Measurements from ENCODE around the gene HSPB8. TPM values are rescaled to one million over a fixed set of nuclear protein-coding genes. Genes with fewer than 3 reads are reported as not detected.

HSPB8 gene, protein sequence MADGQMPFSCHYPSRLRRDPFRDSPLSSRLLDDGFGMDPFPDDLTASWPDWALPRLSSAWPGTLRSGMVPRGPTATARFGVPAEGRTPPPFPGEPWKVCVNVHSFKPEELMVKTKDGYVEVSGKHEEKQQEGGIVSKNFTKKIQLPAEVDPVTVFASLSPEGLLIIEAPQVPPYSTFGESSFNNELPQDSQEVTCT
- polyA plus RNA-seq (2013, experiment 1 of 2; ENCODE audit: insufficient read length): 5.5 TPM
- 6.0 TPM for polyA plus RNA-seq (2013, experiment 2 of 2; ENCODE audit: insufficient read length)

DNA sequence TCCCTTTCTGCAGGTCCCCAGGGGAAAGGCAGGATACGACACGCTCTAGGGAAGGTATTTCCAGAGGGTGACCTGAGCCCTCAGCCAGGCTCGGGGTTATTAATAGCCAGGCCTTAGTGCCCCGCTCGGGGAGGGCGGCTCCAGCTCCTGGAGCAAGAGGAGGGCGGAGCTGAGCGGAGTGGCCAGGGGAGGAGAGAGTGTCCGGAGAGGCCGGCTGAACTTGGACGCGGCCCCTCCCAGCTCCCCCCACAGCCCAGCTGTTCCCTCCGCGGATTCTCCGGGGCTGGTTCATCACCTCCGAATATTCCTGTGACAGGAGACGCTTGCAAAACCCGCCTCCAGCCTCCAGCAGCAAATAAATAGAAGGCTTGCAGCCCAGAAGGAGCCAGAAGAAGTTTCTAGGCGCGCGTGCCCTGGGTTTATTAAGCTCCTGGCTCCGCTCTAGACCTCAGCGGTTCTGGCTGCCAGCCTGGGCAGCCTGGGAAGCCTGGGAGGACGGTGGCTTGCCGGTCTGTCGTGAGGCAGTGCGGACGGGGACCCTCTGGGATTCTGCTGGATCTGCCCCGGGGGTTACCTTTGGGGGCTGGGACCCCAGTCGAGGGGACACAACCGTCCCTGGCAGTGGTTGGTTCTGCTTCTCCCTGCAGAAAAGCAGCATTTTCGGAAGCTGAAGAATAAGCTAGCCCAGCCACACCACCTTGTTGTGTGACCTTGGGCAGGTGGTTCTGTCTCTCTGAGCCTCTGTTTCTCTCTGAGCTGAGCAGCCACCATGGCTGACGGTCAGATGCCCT lies at the start of gene HSPB8:
Gene HSPB8 (plus strand): TSS at position 388 of the 791 bp plus-strand sequence. CDS start 382 bp downstream, at position 770.
- peak; percentile 65 for DNase-seq

DNA sequence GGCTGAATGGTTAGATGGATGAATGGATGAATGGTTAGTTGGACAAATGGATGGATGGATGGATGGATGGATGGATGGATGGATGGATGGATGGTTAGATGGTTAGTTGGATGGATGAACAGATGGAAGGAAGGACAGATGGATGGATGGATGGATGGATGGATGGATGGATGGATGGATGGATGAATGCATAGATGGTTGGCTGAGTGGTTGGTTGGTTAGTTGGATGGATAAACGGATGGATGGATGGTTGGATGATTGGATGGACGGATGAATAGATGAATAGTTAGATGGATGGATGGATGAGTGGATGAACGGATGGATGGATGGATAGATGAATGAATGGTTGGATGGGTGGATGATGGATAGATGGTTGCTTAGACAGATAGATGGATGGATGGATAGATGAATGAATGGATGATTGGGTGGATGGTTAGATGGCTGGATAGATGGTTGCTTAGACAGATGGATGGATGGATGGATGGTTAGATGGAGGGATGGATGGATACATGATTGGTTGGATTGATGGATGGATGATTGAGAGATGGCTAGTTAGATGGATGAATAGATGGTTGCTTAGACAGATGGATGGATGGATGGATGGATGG lies 48.8 kb upstream of the HSPB8 start:
- no peak for DNase-seq

DNA sequence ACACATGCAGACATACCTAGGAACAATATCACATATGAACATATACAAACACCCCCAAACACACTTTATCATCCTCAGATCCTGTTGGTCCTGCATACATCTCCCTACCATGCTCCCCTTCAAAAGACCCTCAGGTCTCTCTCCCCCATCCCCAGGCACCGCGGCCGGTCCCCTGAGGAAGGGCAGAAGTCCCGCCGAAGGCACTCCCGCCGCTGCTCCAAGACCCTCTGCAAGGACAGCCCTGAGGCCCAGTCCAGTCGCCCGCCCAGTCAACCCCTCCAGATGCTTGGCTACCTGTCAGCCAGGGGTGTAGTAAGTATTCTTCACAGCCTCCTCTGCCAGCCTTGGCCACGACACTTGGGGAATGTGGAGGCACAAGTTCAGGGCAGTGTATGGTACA lies 48.2 kb upstream of the HSPB8 start:
- DNase-seq: no peak

DNA sequence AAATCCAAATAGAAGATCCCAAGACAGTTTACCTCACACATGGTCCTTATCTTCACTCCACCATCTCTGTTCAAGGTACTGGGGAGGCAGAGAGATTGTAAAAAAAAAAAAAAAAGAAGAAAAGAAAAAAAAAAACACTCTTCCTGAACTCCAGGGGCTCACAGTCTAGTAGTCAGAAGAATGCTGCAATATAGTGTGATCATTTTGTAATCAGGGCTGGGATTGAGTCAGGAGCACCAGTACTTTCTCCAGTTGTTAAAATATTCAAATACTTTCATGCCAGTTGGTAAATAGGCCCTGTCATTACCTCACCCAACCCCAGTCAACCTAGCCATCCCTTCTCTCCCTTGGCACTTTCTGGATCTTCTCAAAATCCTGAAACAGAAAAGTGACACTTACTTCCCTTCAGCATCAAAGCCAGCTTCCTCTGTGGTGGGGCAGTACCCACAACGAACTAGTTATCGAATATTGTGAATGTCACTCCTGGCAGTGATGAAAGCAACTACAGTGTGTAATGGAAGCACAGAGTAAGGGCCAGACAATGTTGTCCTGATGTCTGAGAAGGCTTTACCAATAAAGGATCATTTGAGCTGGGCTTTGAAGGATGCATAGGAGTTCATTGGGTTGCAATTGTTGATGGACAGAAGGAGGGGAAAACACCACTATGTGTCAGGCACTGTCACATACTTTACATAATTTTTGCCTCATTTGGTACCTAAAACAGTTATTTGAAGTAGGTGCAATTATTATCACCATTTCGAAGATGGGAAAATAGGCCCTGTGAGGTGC lies 44.3 kb upstream of the HSPB8 start:
- DNase-seq: no peak

DNA sequence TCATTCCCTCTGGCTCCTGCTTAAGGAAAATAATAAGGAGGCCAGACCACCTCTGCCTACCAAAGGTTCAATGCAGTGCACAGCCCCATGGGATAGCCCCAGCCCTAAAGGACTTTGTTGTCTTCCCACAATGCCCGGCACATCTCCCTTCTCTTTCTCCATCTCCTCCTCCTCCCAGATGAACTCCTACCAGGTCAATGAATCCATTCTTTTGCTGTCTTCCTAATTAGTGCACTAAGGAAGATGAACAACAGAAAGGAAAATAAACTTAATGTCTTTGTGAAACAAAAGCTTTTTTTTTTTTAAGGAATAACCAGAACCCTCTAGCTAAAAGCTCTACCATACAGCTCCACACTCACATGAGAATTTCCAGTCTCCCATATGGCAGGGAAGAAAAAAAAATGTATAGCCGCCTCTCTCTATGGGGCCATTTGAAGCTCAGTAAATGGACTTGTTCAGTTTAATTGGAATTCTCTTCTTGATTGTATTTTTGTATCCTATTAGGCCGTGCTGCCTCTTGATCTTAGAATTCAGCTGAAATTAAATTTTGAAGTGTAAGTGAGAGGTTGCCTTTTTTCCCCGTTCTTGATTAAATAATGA lies 41.8 kb upstream of the HSPB8 start:
- DNase-seq: no peak

DNA sequence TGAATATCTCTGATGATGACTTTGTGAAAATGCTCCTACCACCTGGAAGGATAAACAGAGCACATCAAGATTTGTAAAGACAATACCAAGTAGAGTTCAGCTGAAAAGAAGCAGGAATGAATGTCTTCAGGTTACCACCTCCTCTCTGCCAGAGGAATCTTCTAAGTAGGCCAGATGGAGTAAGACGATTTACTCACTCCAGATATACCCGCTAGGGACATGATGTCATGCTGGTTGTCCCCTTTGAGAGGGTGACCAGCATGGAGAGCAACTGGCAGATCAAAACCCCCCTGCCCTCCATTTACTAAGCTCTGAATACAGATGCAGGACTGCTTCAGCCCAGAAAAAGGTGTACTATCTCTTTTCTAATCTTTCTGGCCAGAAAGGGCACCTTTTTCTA lies 39.3 kb upstream of the HSPB8 start:
- DNase-seq: no peak

DNA sequence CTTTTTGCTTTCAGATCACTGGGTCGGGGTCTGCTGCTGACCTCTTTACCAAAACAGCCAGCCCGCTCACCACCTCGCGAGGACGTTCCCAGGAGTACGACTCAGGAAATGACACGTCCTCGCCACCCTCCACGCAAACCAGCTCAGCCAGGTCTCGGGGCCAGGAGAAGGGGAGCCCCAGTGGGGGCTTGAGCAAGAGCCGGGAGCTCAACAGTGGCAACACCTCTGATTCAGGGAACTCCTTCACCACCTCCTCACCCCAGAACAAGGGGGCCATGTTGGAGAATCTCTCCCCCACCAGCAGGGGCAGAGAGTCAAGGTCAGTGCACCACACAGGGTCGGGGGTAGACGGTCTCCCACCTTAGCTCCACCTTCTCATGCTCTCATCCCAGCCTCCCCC lies 33.4 kb upstream of the HSPB8 start:
- no peak for DNase-seq

DNA sequence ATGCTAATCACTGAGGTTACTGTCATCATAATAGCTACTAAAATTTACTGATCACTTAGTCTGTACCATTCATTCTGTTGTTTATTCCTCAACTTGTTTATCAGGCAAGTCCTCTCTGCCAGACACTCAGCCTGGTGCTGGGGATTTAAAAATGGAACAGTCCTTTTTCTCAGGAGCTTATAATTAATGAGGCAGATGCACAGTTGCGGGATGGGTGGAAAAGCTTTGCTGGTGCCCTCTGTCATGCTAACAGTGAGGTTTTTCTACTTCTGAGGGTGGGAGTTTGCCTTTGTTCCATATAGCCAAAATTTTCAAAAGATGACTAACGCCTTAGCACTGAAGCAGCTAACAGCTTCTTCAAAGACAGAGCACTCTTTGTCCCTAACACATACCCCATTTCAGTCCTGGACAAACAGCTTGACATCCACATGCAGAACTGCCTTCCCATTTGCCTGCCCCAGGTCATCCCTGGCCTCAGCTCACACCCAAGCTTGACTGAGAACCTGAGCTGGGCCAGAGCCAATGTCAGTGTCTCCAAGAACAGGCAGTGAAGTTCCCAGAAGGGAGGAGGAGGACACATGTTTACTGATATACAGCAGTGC lies 30.8 kb upstream of the HSPB8 start:
- DNase-seq: no peak

DNA sequence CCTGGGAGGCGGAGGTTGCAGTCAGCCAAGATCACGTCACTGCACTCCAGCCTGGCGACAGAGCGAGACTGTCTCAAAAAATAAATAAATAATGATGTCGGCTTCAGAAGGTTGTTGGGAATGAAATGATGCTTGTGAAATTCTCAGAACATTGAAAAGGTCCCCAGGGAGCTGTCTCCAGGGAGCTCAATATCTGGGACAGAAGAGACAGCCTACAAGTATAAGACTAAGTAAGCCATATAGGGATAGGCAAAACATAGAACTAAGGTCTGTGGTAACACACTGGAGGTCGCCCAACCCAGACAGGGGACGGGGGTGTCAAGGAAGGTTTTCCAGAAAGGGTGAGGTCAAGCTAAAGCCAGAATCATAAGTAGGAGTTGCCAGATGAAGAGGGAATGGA lies 29.5 kb upstream of the HSPB8 start:
- DNase-seq: no peak

DNA sequence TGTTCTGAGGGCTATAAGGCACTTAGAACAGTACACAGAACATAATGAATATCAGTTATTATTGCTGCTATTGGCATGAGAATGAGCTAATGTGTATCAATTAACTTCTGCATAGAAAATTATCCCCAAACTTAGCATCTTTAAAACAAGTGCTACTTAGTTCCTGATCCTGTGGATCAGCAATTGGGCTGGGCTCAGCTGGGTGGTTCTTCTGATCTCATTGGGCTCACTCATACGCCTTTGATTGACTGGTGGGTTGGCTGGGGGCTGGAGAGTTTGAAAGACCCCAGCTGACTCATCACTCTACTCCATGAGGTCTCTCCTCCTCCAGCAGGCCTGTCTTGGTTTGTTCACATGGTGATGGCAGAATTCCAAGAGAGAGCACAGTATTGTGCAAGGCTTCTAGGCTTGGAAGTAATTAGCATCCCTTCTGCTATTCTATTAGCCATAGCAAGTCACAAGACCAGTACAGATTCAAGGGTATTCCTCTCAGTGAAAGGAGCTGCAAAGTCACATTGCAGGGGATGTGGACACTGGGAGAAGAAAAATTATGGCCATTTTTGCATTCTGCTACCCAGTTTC lies 27.2 kb upstream of the HSPB8 start:
- DNase-seq: no peak

DNA sequence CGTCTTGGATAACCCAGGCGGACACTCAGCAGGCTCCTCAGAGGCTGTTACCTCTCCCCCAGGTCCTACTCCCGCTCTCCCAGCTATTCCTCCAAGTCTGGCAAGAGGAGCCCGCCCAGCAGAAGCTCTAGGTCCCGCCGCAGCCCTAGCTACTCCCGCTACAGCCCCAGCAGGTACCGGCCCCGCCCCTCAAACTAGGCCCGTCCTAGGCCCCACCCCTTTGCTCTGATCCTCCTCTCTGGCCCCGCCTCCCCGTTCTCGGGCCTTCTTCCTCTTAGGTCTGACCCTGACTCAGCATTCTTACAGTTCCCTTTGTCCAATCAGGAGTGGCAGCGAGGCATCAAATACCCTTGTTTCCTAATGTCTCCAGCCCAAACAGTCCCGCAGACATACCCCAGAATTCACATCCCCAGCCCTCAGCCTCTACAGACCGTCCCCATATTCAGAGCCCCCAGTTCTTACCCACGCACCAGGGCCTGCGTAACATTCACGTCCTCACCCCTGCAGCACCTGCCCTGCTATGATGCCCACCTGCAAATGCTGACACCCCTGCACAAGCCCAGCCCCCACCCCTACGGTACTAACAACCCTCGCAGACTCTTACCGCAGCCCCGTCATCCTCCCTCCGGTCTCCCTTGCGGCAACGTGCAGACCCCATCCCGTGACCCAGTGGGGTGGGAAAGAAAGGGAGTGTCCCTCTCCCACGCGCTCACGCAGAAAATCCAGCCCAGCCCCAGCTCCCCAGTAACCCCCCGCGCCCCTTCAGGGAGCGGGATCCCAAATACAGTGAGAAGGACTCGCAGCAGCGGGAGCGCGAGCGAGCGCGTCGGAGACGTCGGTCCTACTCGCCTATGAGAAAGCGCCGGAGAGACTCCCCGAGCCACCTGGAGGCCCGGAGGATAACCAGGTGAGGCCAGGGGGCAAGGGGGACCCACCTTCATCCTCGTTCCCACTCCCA lies 25.0 kb upstream of the HSPB8 start:
- DNase-seq: peak; percentile 32

DNA sequence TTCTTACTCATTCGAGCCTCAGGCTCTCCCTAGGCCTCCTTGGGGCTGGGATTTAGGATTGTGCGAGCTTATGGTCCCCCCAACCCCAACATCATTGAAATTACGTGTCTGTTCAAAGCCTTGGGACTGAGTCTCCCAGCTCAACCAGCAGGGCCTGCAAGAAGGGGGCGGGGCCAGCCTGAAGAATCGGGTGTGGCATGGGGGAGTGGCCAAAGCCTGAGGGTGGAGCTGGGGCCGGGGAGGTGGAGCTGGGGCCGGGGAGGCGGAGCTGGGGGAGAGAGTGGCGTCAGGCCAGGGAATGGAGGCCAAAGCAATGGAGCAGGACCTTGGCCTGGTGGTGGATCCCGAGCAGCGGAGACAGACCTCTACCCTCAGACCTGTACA lies 24.3 kb upstream of the HSPB8 start:
- DNase-seq: no peak

DNA sequence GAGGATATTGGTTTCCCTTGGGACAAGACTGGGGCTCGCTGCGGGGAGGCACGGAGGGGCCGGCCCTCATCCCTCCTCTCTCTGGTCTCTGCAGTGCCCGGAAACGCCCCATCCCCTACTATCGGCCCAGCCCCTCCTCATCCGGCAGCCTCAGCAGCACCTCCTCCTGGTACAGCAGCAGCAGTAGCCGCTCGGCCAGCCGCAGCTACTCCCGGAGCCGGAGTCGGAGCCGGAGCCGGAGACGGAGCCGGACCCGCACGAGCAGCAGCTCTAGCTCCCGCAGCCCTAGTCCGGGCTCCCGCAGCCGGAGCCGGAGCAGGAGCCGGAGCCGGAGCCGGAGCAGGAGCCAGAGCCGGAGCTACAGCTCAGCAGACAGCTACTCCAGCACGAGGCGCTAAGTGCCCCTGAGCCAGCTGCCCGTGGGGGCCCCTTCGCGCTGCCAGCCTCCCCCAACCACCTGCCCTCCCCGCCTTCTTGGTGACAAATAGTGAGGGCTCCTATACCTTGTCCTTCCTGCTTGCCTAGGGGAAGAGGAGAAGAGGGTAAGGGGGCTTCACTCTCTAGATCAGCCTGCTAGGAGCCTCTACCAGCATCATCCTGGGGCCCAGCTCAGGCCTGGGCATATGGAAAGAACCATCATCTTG lies 22.2 kb upstream of the HSPB8 start:
- no peak for DNase-seq

DNA sequence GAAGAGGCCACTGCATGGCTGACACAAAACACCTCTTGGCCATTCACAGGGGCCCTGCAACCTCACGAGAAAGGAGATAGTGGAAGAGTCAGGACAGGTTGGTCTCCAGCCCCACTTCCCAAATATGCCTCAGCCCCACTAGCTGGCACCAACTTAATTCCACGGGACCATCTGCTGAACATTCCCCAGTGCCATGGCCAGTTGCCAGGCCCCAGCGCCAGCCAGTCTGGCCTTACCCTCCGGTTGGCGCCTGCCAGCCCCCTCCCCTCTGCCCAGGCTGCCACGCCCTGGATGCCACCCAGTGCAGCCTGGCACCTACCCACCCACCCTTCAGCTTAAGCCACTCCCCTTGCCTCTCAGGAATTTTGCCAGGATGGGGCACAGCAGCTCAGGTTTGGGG lies 21.2 kb upstream of the HSPB8 start:
- no peak for DNase-seq

DNA sequence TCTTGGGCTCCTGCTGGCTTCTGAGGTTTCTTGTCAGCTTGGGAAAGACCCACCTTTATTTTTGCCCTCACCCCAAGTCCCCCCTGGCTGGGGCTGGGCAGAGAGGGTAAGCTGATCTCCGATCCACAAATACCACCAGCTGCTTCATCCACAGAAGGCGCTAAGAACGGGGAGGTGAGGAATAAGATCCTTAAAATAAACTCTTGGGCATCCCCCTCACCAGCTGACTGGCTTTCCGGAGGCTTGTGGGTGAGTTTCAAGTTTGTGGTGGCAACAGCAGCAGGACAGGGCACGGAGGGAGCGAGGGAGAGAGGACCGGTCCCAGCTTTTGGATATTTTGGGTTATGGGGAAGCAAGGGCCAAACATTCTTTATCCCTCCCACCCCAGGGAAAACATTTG lies 20.8 kb upstream of the HSPB8 start:
- DNase-seq: no peak

DNA sequence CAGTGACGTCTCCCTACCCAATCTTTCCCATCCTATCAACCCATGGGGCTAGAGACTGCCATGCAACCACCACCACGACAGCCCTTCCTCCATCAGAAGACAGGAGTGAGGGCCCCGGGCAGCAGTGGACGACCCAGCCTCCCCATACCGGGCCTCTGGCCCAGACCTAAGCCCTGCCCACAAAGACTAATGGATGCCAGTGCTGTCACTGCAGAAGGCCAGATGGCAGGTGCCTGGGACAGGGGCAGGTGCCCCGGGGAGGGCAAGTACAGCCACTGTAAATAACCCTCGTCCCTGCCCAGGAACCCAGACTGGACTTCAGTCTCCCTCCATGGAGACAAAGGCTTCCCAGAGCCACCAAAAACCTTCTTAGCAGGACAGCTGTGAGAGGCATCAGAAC lies 20.3 kb upstream of the HSPB8 start:
- no peak for DNase-seq

DNA sequence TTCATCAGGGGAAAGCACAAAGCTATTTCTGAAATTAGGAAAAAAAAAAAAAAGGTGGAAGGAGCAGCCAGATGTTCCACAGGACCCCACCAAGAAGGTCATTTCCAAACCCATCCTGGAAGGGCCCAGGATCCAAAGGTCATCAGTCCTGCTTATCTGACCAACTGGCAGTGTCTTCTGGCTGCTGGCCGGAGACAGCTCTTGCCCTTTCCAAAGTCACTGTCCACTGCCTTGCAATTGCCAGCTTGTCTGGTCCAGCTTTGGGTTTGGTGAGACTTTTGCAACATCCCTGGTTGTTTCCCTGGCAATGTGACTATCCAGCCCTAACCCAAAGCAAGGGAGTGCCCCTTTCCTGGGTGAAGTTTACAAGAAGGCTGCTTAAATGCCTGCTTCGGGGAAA lies 18.9 kb upstream of the HSPB8 start:
- DNase-seq: no peak

DNA sequence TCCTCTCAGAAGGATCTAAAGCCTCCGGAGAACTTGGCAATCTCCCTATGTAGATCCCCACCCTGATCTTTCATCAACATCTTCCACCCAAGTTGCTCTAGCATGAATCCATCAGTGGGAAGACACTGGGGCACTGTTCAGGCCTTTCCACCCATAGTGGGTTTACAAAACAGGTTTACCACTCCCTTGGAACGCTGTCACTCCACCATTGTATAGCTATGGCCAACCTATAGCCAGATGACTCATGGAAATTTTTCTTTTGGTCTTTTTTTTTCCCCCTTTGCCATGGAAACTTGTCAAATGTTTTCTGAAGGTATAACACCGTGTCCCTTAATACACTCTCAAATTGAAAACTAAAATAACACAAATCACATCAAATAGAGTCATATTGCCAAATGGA lies 10.8 kb upstream of the HSPB8 start:
- no peak for DNase-seq

DNA sequence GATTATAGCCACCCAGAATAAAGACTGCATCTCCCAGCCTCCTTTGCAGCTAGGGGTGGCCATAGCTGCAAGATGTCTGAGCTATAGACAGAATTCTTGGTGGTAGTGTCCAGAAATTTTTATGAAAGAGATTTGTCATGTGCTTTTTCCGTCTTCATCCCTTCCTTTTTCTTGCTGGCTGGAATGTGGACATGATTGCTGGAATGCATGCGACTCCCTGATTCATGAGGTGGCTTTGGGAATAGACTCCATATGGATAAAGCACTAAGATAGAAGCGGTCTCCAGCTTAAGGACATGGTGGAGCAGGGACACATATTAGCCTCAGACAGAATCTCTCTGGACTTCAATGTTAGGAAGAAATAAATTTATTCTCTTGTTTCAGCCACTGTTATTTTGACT lies 10.0 kb upstream of the HSPB8 start:
- DNase-seq: no peak

DNA sequence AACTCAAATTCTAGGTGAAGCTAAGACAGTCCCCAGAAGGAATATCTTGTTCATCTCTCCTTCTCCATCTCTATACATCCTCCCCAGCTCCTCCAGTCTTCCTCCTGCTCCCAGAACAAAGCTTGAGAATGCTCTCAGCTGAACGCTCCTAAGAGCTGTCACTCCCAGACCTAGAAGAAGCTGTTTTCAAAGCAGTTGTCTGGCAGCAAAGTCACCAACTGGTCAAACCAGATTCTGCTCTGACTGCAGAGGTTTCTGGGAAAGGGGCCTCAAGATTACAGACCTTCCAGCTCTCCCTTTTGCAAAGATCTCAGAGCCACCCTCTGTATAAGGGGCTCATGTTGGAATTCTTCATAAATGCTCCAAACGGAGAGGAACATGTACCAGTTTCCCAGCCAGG lies 9.6 kb upstream of the HSPB8 start:
- no peak for DNase-seq
